Thymus (tissue), 11 donors: ENCODE data around the gene RAB8A. TPM values are rescaled to one million over a fixed set of nuclear protein-coding genes. Genes with fewer than 3 reads are reported as not detected.
"Not testable (repeated sequence)": the region's sequence is repeated elsewhere in the genome, so short reads cannot be mapped to it uniquely, and the experiment has no call there.

Source experiments
- DNase-seq, 9 donors: peaks; one replicate each; pipeline ENCODE4 v3.0.0-alpha.2; 2013; ENCODE audit warnings: low spot score in 9 of 9, low read depth in 6 of 9, missing footprints in 1 of 9
- H3K27ac ChIP-seq, 2 donors: one replicate each; pipeline ENCODE4 v1.5.1; 2013; ENCODE audit warnings: control low read depth in 1 of 2, low read depth in 1 of 2, low read length in 1 of 2, mild to moderate bottlenecking in 1 of 2, moderate library complexity in 1 of 2
- H3K27me3 ChIP-seq, 2 donors: one replicate each; pipeline ENCODE4 v1.5.1; 2013; ENCODE audit warnings: low read length in 1 of 2; ENCODE audit not compliant: control insufficient read depth in 2 of 2, insufficient read depth in 1 of 2
- H3K36me3 ChIP-seq, 2 donors: one replicate each; pipeline ENCODE4 v1.5.1; 2013; ENCODE audit warnings: low read length in 1 of 2, mild to moderate bottlenecking in 1 of 2, moderate library complexity in 1 of 2; ENCODE audit not compliant: control insufficient read depth in 2 of 2, insufficient read depth in 2 of 2
- H3K4me1 ChIP-seq, 2 donors: one replicate each; pipeline ENCODE4 v1.5.1; 2013; ENCODE audit warnings: low read length in 2 of 2; ENCODE audit not compliant: control insufficient read depth in 2 of 2, insufficient read depth in 2 of 2
- H3K4me3 ChIP-seq, 2 donors: one replicate each; pipeline ENCODE4 v1.5.1; 2013; ENCODE audit warnings: low read length in 2 of 2, control low read depth in 1 of 2, mild to moderate bottlenecking in 1 of 2
- H3K9me3 ChIP-seq, 2 donors: one replicate each; pipeline ENCODE4 v1.5.1; 2013; ENCODE audit warnings: low read length in 1 of 2, mild to moderate bottlenecking in 1 of 2; ENCODE audit not compliant: control insufficient read depth in 2 of 2, insufficient read depth in 1 of 2
- WGBS: extraction: QIAGEN DNeasy Blood & Tissue Kit; methylation state at CpG from one replicate; pipeline ENCODE4 v1.1.7; 2013; 5-methylcytosine and 5-hydroxymethylcytosine counted together
- polyA plus RNA-seq: library from polyadenylated mRNA; stranded (reverse); fragments of 200-250 nt; gene quantifications from one replicate; pipeline ENCODE4 v1.2.3, GENCODE V29; 2013
- total RNA-seq: library from RNA; stranded (reverse); fragments of 120-200 nt; gene quantifications from one replicate; pipeline ENCODE4 v1.2.4, GENCODE V29; 2013
- donor health status: healthy.

The RAB8A gene
- total and polyA plus RNA-seq, 2 donors: 32.8 to 35.3 TPM

GRCh38 chr19:16098821-16099220 lies 12.9 kb upstream of the RAB8A start:
- Histone ChIP-seq H3K27me3 (no peaks in the 10 kb centered on the region), H3K27ac (no peak overlapping the region), H3K4me1 (peaks cover 0 to 20% of the 10 kb centered on the region in 2 donors), H3K9me3 (no peaks in the 10 kb centered on the region), H3K36me3 (peaks cover 75 to 81% of the 10 kb centered on the region in 2 donors), H3K4me3 (no peak overlapping the region)
- DNase-seq: no peak
- WGBS: over 99% methylated on average over 6 of the region's 6 CpGs

GRCh38 chr19:16099314-16099965 lies 12.2 kb upstream of the RAB8A start:
- not testable (repeated sequence) for DNase-seq, H3K9me3 ChIP-seq, H3K27ac ChIP-seq, H3K4me3 ChIP-seq, H3K27me3 ChIP-seq
- 97% methylated on average over 8 of the region's 8 CpGs for WGBS
- H3K36me3 ChIP-seq: peaks cover 71 to 76% of the 10 kb centered on the region in 2 donors
- H3K4me1 ChIP-seq: peaks cover 0 to 17% of the 10 kb centered on the region in 2 donors

- peaks cover 62 to 65% of the 10 kb centered on the region in 2 donors for H3K36me3 ChIP-seq
- no peak overlapping the region for H3K4me3 ChIP-seq
- no peaks in the 10 kb centered on the region for H3K9me3 ChIP-seq
- no peak overlapping the region for H3K27ac ChIP-seq
- WGBS: over 99% methylated on average over 4 of the region's 4 CpGs
- H3K27me3 ChIP-seq: no peaks in the 10 kb centered on the region
- no peak for DNase-seq
- H3K4me1 ChIP-seq: peaks cover 0 to 6% of the 10 kb centered on the region in 2 donors
These were observed 11.2 kb upstream of the RAB8A start for GRCh38 chr19:16100524-16100923.

- Histone ChIP-seq H3K36me3 (peaks cover 28 to 37% of the 10 kb centered on the region in 2 donors), H3K27ac (no peak overlapping the region), H3K9me3 (no peaks in the 10 kb centered on the region), H3K4me1 (peaks cover 0 to 2% of the 10 kb centered on the region in 2 donors), H3K27me3 (no peaks in the 10 kb centered on the region), H3K4me3 (no peak overlapping the region)
- no peak for DNase-seq
- 97% methylated on average over 6 of the region's 6 CpGs for WGBS
These were observed 7.0 kb upstream of the RAB8A start for GRCh38 chr19:16104722-16105121.

- no peak overlapping the region for H3K4me3 ChIP-seq
- no peaks in the 10 kb centered on the region for H3K9me3 ChIP-seq
- peaks cover 0 to 8% of the 10 kb centered on the region in 2 donors for H3K4me1 ChIP-seq
- no peaks in the 10 kb centered on the region for H3K27me3 ChIP-seq
- no peak overlapping the region for H3K27ac ChIP-seq
- no peak for DNase-seq
- 47% methylated on average over 3 of the region's 3 CpGs for WGBS
- peaks cover 18 to 24% of the 10 kb centered on the region in 2 donors for H3K36me3 ChIP-seq
These were observed 5.6 kb upstream of the RAB8A start for GRCh38 chr19:16106121-16106520.

GRCh38 chr19:16111909-16112752 lies 442 bp downstream of the RAB8A start:
- H3K9me3 ChIP-seq: no peaks in the 10 kb centered on the region
- 3% methylated on average over 37 of the region's 37 CpGs for WGBS
- peak overlapping the region; percentile 77 to 86 for H3K27ac ChIP-seq
- H3K36me3 ChIP-seq: peaks cover 18 to 25% of the 10 kb centered on the region in 2 donors
- DNase-seq: no peak
- H3K4me1 ChIP-seq: peaks cover 9 to 23% of the 10 kb centered on the region in 2 donors
- H3K4me3 ChIP-seq: peak overlapping the region; percentile 56 to 97
- H3K27me3 ChIP-seq: no peaks in the 10 kb centered on the region

- H3K4me3 ChIP-seq: peak overlapping the region; percentile 56 to 97
These were observed 1.1 kb downstream of the RAB8A start for GRCh38 chr19:16112778-16113177.

GRCh38 chr19:16113727-16114126 lies 2.0 kb downstream of the RAB8A start:
- Histone ChIP-seq H3K27ac (no peak overlapping the region), H3K4me1 (peaks cover 9 to 30% of the 10 kb centered on the region in 2 donors), H3K9me3 (no peaks in the 10 kb centered on the region), H3K36me3 (peaks cover 34 to 37% of the 10 kb centered on the region in 2 donors), H3K4me3 (no peak overlapping the region), H3K27me3 (no peaks in the 10 kb centered on the region)
- DNase-seq: no peak
- WGBS: 93% methylated on average over 3 of the region's 3 CpGs

More at GRCh38 chr19:16112778-16113177, 1.1 kb downstream of the RAB8A start:
- H3K36me3 ChIP-seq: peaks cover 24 to 27% of the 10 kb centered on the region in 2 donors
- H3K4me1 ChIP-seq: peaks cover 9 to 24% of the 10 kb centered on the region in 2 donors
- no peak for DNase-seq
- H3K27me3 ChIP-seq: no peaks in the 10 kb centered on the region
- H3K9me3 ChIP-seq: no peaks in the 10 kb centered on the region
- WGBS: 48% methylated on average over 2 of the region's 2 CpGs
- no peak overlapping the region for H3K27ac ChIP-seq
